ENCODE results near the gene BMAL1.
"Not testable (repeated sequence)": the region's sequence is repeated elsewhere in the genome, so short reads cannot be mapped to it uniquely, and the experiment has no call there.

The BMAL1 gene

DNA sequence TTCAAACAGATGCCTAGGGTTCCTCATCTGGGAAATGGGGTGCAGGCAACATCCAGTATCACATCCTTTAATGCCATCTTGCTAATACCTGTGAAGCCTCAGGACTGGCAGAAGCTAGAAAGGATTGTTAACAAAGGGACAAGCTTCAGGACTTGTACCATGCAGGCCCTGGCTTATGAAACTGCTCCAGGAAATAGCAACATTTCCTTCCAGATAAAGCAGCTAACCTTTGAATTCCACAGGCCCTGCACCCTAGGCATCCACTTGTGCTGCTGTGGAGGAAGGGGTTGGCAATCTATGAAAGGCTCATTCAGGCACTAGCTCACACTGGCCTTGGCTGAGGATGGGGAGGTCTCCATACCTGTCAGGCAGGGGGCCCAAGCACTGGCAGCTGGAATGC is 98.2 kb downstream of the BMAL1 start:
- no peak for DNase-seq (ENCODE audit: low read depth, low spot score)

- no peak for DNase-seq (ENCODE audit: low read depth, low spot score)
Observed at GRCh38 chr11:13376402-13376801, 98.8 kb downstream of the BMAL1 start.

- DNase-seq (ENCODE audit: low read depth, low spot score), result no peak
Observed at GRCh38 chr11:13376838-13377237, 99.2 kb downstream of the BMAL1 start.

DNA sequence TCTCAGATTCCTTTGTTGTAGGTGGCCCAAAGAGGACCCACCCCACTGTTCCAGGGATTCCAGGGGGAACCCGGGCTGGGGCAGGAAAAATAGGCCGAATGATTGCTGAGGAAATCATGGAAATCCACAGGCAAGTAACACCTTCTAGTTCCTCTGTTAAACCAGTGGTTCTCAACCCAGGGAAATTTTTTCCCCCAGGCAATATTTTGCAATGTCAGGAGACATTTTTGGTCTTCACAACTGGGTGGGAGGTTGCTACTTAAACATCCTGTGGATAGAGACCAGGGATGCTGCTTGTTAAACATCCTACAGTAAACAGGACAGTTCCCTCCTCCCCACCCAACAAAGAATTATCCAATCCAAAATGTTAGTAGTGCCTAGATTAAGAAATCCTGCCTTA is 100.7 kb downstream of the BMAL1 start:
- no peak for DNase-seq (ENCODE audit: low read depth, low spot score)

DNA sequence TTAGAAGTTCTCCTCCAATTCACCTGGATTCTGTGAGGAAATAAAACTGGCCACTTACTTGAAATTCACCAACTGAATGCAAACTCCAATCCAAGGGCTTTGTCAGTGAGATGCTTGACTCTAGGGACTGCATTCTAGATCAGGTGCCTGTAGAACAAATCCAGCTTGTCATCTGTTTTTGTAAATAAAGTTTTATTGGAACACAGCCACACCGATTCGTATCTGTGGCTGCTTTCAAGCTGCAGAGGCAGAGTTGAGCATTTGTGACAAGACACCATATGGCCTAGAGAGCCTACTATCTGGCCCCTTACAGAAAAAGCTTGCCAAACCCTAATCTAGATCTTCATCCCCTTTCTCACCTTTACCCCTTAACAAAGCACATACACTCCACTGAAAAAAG is 103.1 kb downstream of the BMAL1 start:
- DNase-seq (ENCODE audit: low read depth, low spot score), result no peak

DNA sequence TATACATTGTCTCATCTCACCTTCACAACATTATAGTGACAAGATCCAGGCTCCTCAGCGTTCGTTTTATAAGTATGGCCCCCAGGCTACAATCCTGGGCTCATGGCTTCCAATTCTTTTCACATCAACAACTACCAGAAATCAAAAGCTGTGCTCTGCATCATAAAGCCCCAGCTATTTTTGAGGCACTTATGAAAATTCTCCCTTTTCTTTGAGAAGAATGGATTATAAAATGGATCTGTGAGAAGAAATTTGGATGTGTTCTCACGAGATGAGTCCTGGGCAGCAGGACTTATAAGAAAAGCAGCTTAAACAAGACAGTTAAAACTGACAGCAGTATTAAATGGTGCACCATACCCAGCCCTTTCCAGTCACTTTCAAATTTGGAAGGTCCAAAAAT is 105.2 kb downstream of the BMAL1 start:
- DNase-seq (ENCODE audit: low read depth, low spot score), result no peak

- no peak for DNase-seq (ENCODE audit: low read depth, low spot score)
Observed at GRCh38 chr11:13384908-13385640, 107.5 kb downstream of the BMAL1 start.

DNA sequence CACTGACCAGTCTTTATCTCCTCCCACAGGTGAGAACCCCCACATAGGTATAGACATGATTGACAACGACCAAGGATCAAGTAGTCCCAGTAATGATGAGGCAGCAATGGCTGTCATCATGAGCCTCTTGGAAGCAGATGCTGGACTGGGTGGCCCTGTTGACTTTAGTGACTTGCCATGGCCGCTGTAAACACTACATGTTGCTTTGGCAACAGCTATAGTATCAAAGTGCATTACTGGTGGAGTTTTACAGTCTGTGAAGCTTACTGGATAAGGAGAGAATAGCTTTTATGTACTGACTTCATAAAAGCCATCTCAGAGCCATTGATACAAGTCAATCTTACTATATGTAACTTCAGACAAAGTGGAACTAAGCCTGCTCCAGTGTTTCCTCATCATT is 109.0 kb downstream of the BMAL1 start:
- DNase-seq (ENCODE audit: low read depth, low spot score), result no peak

GRCh38 chr11:13388741-13389140 is 111.2 kb downstream of the BMAL1 start:
- DNase-seq (ENCODE audit: low read depth, low spot score), result no peak

- DNase-seq (ENCODE audit: low read depth, low spot score), result no peak
Observed at GRCh38 chr11:13391217-13391616, 113.6 kb downstream of the BMAL1 start.

DNA sequence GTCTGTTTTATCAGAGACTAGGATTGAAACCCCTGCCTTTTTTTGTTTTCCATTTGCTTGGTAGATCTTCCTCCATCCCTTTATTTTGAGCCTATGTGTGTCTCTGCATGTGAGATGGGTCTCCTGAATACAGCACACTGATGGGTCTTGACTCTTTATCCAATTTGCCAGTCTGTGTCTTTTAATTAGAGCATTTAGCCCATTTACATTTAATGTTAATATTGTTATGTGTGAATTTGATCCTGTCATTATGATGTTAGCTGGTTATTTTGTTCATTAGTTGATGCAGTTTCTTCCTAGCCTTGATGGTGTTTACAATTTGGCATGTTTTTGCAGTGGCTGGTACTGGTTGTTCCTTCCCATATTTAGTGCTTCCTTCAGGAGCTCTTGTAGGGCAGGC is 120.7 kb downstream of the BMAL1 start:
- not testable (repeated sequence) for DNase-seq (ENCODE audit: low read depth, low spot score)

DNA sequence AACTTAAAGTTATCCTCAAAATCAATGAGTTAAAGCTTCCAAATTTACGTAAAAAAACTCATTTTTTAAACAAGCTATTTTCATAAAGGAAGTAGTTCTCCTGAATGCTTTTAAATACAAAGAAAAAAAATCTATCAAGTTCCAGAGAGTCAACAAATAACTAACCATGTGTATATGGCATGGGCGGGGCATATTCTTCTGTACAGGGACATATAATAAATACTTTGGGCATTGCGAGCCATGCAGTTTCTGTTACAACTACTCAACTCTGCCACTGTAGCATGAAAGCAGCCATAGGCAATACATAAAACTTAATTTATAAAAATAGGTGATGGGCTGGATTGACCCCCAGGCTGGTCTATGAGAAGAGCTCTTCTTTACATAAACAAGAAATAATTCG is 127.6 kb downstream of the BMAL1 start:
- DNase-seq (ENCODE audit: low read depth, low spot score), result no peak

- no peak for DNase-seq (ENCODE audit: low read depth, low spot score)
Observed at GRCh38 chr11:13415201-13415600, 137.6 kb downstream of the BMAL1 start.

DNA sequence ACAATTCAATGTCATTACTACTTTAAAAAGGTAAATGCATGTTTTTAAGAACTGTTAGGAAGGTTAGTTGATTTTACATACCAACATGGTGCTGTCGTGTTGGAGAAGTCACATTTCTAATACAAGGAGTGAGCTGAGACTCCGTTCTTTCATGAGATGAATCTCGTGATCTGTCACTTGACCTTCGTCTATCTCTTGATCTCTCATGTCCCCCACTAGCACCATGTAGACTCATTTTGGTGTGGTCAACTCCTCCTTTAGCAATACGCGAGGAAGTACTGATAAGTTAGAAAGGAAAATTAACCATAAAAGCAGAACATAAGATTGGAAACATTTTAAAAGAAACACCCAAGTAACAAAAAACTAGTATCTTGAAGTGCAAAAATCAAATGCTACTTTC is 144.0 kb downstream of the BMAL1 start:
- DNase-seq (ENCODE audit: low read depth, low spot score), result no peak

GRCh38 chr11:13423372-13423771 is 145.8 kb downstream of the BMAL1 start:
- no peak for DNase-seq (ENCODE audit: low read depth, low spot score)

GRCh38 chr11:13427440-13427839 is 149.8 kb downstream of the BMAL1 start:
- DNase-seq (ENCODE audit: low read depth, low spot score), result no peak

DNA sequence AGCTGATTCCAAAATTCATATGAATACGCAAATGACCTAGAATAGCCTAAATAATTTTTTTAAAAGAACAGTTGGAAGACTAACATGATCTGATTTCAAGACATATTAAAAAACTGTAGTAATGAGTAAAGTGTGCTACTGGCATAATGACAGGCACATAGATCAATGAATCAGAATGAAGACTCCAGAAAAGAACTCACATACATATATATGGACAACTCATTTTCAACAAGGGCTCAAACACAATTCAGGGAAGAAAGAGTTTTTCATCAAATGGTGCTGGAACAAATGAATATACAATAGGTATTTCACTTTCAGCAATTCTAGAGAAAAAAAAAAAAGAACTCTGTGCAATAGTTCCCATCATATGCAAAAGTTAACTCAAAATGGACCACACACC is 151.7 kb downstream of the BMAL1 start:
- DNase-seq (ENCODE audit: low read depth, low spot score), result no peak

DNA sequence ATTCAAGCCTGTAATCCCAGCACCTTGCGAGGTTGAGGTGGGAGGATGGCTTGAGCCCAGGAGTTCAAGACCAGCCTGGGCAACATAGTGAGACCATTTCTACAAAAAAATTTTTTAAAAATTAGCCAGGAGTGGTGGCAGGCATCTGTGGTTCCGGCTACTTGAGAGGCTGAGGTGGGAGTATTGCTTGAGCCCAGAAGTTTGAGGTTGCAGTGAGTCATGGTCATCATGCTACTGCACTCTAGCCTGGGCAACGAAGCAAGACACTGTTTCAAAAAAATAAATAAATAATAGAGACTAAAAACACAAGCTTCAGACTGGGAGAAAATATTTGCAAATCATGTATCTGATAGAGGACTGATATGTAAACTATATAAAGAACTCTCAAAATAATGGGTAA is 152.2 kb downstream of the BMAL1 start:
- no peak for DNase-seq (ENCODE audit: low read depth, low spot score)

DNA sequence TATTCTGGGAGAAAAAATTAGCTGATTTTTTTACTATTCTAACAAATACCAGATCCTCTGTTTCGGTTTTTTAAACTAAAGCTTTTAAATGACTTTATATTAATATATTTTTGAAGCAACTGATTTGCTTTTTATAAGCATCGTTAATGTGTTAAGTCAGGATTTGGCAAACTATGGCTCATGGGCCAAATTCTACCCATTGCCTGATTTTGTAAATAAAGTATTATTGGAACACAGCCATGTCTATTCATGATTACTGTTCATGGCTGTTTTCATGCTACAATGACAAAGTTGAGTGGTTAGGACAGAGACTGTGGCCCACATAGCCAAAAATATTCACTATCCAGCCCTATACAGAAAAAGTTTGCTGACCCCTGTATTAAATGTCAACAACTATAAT is 155.8 kb downstream of the BMAL1 start:
- DNase-seq (ENCODE audit: low read depth, low spot score), result no peak

DNA sequence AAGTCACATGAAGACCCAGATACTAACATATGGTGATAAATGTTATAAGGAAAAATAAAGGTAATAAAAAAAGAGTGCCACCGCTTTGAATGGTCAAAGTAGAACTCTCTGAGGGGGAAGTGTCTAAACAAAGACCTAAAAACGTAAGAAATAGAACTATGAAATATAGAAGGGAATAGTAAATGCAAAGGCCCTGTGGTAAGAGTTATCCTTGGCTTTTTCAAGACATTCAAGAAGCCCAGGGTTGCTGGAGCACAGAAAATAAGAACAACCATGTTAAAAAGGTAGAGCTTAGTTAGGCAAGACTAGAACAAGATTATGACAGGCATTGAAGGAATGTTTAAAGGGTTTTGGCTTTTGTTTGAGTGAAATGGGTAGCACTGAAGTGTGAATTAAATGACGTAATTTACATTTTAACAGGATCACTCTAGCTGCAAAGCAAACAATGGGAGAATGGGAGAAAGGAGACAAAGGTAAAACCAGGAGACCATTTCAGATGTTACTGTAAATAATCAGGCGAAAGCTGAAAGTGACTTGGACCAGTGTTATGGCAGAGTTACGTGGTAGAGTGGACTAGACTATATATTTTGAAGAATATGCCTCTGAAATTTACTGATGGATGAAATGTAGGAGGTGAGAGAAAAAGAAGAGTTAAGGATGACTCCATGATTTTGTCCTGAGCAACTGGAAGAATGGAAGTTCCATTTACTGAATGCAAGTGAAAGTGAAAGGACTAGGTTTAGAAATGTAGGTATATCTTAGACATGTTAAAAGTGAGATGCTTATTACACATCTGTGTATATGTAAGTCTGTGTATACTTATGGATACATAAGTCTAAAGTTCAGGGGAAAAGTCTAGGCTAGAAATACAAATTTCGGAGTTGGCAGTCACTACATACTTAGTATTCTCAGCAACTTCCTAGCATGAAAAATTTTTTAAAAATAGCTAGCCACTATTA is 156.9 kb downstream of the BMAL1 start:
- DNase-seq (ENCODE audit: low read depth, low spot score), result no peak

DNA sequence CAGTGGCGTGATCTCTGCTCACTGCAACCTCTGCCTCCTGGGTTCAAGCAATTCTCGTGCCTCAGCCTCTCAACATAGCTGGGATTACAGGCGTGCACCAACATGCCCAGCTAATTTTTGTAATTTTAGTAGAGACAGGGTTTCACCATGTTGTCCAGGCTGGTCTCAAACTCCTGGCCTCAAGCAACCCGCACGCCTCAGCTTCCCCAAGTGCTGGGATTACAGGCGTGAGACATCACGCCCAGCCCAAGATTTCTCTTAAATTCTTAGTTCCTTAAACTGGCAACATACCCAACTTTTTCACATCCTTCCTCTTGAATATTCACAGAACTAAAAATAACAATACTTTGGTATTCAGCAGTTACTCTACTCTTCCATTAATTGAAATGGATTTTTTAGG is 159.2 kb downstream of the BMAL1 start:
- not testable (repeated sequence) for DNase-seq (ENCODE audit: low read depth, low spot score)

Data from brain pericyte (primary cell).